GM21367 (cell line): ENCODE results near the gene ADA.
"Not testable (repeated sequence)": the region's sequence is repeated elsewhere in the genome, so short reads cannot be mapped to it uniquely, and the experiment has no call there.

Experiments used
- ATAC-seq: cut with Tn5 transposase; IDR thresholded peaks from one replicate; pipeline ENCODE4 v1.9.1; 2021; ENCODE audit not compliant: unreplicated experiment

The ADA gene

DNA sequence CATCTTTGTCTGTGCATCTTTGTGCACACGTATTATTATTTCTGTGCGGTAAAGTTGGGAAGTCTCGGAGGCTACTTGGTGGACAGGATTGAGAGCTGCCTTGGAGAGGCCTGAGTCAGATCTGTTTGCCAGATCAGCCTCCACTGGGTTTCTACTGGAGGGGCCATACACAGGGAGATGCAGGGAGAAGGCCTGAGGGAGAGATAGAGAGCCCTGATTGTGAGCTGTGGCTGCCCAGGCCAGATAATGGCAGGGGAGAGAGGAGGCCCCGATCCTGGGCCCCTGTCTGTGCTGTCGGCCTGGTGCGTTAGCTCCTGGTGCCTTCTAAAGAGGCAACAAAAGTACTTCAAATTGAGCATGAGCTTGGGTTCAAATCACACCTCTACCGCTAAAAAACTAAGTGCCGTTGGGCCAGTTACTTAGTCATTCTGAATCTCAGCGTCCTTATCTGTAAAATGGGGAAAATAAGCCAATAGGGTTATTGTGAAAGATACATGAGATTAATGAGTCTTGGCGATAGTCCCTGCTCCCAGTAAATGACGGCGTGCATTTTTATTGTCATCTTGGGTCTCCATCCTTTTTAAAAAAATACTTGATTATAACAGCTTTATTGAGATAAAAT, 27.6 kb upstream of the ADA start:
- ATAC-seq = no peak

DNA sequence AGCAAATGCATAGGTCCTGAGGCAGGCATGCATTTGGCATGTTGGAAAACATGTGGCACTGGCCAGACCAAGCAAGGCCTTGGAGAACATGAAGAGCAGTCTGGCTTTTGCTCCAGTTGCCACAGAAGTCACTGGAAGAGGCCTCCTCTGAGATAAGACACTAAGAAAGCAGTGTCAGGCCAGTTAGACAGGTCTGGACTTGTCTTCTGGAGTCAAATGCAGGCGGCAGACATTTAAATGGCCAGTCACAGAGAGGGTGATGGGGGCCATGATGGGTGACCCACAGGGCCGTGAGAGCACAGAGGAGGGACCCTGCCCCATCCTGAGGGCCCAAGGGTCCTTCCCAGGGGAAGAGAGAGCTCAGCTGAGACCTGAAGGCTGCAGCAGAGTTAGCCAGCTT, 26.7 kb upstream of the ADA start:
- no peak for ATAC-seq

DNA sequence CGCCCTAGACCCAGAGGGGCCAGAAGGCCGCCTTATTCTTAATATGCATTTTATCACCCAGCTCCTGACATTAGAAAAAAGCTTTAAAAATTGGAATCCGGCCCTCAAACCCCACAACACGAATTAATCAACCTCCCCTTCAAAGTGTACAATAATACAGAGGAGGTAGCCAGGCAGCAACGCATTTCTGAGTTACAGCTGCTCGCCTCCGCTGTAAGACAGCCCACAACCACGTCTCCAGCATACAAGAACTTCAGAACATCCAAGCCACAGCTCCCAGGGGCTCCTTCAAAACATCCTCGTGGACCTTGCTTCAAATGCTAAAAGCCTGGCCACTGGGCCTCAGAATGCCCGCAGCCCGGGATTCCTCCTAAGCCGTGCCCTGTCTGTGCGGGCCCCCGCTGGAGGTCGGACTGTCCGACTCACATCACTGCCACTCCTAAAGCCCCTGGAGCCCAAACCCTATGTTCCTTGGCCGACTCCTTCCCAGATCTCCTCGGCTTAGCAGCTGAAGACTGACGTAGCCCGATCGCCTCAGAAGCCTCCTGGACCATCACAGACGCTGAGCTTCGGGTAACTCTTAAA, 20.9 kb upstream of the ADA start:
- ATAC-seq = not testable (repeated sequence)

DNA sequence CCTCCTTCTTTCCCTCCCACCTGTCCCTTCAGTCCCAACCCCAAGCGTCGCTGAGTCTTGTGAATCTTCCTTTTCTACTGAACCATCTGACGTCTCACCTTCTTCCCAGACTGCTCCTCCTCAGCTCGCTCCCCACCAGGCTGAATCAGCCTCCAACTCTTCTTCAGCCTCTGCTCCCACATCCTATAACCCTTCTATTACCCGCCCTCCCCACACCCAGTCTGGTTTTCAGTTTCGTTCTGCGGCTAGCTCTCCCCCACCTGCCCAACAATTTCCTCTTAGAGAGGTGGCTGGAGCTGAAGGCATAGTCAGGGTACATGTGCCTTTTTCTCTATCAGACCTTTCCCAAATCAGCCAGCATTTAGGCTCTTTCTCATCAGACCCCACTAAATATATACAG, 20.0 kb upstream of the ADA start:
- not testable (repeated sequence) for ATAC-seq

DNA sequence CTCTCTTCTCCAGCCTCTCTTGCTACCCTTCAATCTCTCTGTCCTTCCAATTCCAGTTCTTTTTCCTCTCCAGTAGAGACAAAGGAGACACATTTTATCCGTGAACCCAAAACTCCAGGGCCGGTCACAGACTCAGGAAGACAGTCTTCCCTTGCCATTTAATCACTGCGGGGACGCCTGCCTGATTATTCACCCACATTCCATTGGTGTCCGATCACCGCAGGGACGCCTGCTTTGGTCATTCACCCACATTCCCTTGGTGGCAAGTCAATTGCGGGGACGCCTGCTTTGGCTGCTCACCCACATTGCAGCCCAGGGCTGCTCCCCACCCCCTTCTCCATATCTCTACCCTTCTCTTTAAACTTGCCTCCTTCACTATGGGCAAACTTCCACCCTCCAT, 19.4 kb upstream of the ADA start:
- ATAC-seq = not testable (repeated sequence)

DNA sequence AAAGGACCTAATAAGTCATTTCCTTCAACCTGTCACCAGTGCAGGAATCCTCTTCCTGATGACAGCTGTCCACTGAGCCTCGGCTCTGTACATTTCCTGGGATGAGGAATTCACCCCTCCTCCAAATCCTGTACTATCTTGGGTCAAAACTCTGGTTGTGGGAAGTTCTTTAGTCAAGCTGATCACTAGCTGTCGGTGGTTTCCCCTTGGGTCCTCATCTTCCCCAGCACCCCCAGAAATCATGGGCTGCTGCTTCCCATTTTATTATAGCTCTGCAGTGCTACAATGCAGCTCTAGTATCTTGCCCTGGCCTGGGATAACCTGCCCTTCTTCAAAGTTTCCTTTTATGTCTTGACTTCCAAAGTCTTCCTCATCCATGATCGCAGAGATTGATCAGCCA, 14.6 kb upstream of the ADA start:
- ATAC-seq = no peak

DNA sequence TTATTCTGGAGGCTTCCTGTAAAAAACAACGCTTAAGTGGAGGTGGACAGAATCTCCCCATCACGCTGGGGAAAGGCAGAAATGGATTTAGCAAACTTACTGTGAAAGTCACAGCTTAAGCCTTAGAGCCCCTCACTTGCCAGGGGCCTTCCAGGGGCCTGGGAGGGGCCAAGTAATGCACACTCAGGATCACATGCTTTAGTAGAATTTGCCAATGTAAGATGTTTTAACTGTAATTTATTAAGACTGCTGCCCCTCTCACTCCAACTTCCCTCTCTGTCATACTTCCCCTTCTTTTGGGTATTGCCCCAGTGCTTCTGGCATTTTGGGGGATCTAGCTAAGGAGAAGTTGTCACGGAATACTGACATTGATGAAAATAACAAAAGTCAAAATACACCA, 12.6 kb upstream of the ADA start:
- ATAC-seq = no peak

DNA sequence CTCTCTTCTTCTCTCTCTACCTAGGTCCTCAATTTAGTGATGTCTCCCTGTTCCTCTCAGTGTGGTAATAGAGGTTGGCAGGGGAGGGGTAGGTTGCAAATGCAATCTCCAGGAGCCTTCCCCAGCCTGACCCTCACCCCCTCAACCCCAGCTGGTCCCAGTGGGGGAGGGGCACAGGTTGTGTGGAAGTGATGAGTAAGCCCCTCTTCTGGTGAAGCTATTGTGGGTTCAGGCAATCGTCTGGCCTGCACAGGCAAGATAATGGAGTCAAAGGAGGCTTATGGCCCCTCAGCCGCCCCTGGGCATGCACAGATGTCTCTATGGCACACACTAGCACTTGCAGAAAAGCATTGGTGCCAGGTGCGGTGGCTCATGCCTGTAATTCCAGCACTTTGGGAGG, 10.8 kb upstream of the ADA start:
- ATAC-seq = no peak

DNA sequence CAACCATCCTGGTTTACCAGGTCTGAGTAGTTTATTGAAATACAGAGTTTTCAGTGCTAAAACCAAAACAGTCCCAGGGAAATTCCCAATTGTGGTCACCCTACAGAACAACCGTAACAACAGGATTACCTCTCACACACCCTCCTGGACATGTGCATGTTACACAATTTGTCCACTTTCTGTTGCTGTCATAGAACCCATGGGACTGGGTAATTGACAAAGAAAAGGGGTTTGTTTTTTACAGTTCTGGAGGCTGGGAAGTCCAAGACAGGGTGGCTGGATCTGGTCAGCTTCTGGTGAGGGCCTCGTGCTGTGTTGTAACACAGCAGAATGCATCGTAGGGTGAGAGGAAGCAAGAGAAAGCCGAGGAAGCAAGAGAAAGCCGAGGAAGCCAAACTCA, 9.1 kb upstream of the ADA start:
- no peak for ATAC-seq

DNA sequence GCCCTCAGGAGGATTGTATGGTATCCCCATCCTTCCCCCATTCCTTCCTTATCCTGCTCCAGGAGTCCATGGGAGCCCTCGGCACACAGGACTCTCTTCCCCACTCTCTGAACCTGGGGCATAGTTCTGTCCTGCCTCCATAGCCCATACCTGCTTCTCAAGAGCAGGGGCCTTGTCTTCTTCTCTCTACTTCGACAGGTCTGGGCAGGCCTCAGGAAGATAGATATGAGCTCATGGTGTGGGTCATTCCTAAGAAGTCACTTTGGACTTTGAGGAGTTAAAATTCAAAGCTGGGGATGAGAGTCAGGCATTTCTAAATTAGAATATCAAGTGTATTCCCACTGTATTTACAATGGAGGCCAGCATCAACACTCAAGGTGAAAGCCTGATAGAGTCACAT, 8.4 kb upstream of the ADA start:
- no peak for ATAC-seq

DNA sequence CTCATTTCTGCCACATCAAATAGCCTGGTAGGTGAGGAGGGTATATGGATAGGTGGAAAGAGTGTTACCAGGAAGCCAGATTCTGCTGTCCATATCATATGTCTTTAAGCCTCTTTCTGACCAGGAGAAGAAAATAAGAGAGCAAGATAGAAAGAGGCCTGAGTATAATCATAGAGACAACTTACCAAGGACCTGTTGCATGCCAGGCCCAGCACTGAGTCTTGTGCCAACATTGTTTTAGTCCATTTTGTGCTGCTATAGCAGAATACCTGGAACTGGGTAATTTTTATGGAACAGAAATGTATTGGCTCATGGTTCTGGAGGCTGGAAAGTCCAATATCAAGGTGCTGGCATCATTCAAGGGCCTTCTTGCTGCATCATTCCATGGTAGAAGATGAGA, 7.3 kb upstream of the ADA start:
- ATAC-seq = no peak

DNA sequence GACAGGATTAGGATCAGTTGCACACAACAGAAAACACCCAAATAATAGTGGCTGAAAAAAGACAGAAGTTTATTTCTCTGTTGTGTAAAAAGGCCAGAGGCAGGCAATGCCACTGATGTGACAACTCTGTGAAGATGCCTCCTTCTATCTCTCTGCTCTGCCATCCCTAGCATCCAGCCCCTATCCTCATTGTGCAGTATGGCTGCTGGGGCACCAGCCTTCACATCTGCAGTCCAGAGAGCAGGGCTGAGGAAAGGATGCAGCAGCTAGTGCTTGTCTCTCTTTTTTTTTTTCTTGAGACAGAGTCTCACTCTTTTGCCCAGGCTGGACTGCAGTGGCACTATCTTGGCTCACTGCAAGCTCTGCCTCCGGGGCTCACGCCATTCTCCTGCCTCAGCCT, 6.4 kb upstream of the ADA start:
- ATAC-seq = no peak

DNA sequence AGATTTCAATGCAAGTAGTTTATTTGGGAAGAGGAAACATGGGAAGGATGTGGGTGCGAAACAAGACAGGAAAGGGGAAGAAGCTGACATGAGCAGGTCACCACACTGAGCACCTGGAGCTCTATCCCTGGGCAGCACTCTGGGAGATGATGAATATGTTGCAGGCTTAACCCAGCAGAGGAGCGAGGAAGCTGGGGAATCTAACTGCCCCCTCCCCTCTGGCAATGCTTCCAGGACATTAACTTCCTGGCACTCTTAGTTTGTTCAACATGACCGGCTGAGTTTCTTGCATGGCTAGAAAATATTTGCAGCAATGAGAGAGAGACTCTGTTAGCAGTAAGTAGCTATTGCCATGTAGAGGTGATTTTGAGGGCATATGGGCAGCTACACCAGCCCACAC, 4.9 kb upstream of the ADA start:
- no peak for ATAC-seq

DNA sequence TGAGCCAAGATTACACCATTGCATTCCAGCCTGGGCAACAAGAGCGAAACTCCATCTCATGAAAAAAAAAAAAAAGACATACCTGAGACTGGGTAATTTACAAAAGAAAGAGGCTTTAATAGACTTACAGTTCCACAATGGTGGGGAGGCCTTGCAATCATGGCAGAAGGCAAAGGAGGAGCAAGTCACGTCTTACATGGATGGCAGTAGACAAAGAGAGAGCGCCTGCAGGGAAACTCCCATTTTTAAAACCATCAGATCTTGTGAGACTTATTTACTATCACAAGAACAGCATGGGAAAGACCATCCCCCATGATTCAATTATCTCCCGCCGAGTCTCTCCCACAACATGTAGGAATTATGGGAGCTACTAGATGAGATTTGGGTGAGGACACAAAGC, 2.7 kb upstream of the ADA start:
- ATAC-seq = not testable (repeated sequence)

DNA sequence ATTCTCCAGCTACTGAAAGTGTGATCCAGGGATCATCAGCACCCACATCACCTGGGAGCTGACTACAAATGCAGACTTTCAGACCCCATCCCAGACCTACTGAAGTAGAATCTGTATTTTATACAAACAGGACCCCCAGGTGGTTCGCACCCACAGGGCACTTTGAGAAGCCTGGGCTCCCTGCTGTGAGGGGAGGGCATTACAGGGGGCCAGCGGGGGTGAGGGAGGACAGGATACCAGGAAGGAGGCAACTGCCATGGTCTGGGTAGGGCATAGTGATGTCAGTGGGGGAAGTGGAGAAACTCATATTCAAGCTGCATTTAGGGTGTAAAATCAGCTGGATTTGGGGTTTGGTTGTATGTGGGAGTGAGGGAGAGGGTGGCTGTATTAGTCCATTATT, 2.0 kb upstream of the ADA start:
- no peak for ATAC-seq

DNA sequence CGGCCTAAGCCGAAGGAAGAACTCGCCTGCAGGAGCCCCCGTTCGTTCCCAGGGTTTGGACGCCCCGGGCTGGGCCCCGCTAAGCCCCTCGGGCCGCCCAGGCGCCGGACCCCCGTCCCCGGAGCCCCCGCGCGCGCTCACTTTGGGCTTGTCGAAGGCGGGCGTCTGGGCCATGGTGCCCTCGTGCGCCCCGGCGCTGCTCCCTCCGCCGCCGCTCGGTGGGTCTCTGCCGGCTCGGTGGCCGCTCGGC, 140 bp downstream of the ADA start:
- no peak for ATAC-seq

DNA sequence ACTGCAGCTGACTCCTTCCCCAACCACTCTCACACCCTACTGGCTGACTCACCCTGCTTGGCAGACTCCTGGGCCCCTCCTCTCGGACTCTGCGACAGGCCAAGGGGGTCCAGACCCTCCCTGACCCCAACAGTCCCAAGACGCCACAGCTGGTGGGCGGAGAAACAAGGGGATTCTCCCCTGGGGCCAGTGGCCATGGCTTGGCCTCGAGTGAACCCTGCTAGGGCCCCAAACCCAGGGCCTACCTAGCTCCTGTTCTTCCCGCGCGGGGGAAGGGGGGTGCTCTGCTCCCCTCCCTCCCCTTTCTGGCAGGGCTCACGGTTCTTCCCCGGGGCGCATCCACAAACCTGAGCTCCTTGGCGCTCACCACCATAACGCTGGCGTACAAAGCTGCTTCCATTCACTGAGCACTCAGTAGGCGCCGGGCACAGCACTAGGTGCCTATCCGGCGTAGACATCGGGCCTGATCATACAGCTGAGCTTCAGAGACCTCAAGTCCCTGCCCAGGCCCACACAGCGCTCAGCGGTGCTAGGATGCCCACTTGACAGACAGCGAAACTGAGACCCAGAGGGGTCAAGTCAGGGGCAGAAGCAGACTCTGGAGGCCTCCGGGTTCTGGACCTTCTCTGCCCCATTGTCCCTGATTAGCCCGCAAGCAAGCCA, 597 bp downstream of the ADA start:
- ATAC-seq = no peak

DNA sequence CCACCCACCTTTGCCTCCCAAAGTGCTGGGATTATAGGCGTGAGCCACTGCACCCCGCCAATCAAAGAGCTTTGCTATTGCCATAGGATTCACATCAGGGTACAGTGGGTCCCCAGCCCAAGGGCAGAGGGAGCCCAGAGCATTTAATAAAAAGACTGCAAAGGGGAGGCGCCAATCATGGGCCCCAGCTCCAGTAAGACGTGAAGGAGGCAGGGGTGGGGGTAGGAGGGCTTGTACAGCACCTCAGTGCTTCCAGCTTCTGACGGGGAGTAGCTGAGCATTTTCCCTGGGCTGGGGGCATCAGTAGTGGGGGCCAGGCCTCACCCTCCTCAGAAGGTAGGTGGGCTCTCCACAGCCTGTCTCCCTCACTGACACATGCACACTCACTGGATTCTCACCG, 1.5 kb downstream of the ADA start:
- ATAC-seq = no peak

DNA sequence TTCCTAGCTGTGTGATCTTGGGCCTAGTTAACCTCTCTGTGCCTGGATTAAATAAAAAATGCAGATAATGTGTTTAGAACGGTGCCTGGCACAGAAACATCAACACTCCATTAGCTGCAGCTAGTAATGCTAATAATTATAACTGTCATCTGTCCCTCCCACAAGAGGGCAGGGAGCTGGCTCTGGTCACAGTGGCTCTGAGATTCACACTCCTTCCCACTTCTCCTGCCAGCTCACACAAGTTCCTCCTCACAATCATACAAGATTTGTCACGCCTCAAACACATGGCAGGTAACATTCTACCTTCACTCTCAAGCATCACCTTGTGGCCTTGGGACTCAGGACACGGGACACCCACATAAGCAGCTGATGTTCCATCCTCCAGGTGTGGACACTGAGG, 2.4 kb downstream of the ADA start:
- ATAC-seq = no peak

DNA sequence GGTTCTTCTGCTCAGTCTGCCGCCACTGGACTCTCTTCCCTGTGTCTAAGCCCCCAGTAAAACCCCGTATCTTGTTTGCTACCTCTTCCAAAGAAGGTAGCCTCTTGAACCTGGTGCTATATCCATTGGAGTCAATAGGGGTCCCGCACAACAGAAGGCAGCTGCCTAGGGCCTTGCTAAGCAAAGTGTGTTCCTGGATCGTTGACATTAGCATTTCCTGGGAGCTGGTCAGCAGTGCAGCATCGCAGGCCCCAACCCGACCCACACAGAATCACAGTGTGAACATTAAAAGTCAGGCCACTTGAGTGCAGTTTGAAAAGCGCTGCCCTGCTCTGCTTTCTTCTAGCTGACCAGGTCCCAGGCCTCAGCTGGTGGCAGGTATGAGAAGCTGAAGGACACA, 2.9 kb downstream of the ADA start:
- ATAC-seq = no peak

DNA sequence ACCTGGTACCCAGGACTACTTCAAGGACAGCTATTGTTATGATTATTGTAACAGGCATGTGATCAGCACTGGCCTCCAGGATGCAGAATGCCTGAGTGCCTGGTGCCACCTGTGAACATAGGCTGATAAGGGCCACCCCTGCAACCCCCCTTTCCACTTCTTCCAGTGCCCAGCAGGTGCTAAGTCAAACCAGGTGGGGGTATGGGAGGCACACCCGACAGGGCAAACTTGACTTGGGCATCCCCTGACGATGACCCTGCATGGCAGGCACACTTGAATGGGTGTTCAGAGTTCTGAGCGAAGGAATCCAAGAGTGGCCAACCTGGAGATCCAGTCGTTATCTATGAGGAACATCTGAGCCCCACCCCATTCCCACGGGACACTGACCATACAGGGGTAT, 3.4 kb downstream of the ADA start:
- ATAC-seq = no peak

DNA sequence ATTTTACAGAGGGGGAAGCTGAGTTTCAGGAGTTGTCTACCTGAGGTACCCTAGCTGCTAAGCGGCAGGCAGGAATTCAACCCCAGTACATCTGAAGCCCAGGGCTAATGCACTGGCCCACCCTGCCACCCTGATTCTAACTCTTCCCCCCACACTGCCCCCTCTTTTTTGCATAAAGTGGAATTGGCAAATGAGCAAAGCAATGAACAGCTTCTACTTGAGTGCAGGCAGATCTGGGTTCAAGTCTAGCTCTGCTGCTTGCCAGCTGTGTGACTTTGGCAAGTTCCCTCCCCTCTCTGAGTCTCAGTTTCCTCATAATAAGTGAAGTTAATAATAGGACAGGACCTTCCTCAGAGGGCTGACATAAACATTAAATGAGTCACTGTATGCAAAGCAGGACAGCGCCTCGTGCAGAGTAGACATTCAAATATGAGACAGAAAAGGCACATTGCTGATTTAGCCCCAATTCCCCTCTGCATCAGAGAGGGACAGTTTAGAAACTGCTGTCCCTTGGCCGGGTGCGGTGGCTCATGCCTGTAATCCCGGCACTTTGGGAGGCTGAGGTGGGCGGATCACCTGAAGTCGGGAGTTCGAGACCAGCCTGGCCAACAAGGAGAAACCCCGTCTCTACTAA, 4.7 kb downstream of the ADA start:
- peak; percentile 40 for ATAC-seq
